Heart left ventricle (tissue), 16 donors: Measurements from ENCODE around the gene FOS. TPM values are rescaled to one million over a fixed set of nuclear protein-coding genes. Genes with fewer than 3 reads are reported as not detected.

Experiments
- ATAC-seq, 4 donors: fragments of 200-7000 bp; cut with Tn5 transposase; one replicate each; pipeline ENCODE4 v1.9.1; 2020 to 2022; ENCODE audit warnings: moderate library complexity in 4 of 4, mild to moderate bottlenecking in 3 of 4, moderate number of reproducible peaks in 1 of 4
- DNase-seq, 5 donors: peaks; one replicate each; pipeline ENCODE4 v3.0.0-alpha.2; 2020
- H3K27ac ChIP-seq, 12 donors: fragments of 200-600 bp; sonication (generic) in 4 of 12; one replicate each; pipeline versions ENCODE4 v1.5.0 to v1.8.0; 2016 to 2022; ENCODE audit warnings: mild to moderate bottlenecking in 2 of 12
- H3K27me3 ChIP-seq, 9 donors: fragments of 200-600 bp; sonication (generic) in 2 of 9; one replicate each; pipeline versions ENCODE4 v1.5.1 to v1.8.0; 2016 to 2022; ENCODE audit warnings: mild to moderate bottlenecking in 3 of 9
- H3K36me3 ChIP-seq, 9 donors: fragments of 200-600 bp; sonication (generic) in 2 of 9; one replicate each; pipeline versions ENCODE4 v1.5.0 to v1.8.0; 2018 to 2022; ENCODE audit warnings: mild to moderate bottlenecking in 2 of 9
- H3K4me1 ChIP-seq, 12 donors: fragments of 200-600 bp; sonication (generic) in 4 of 12; one replicate each; pipeline versions ENCODE4 v1.5.0 to v1.8.0; 2016 to 2022; ENCODE audit warnings: mild to moderate bottlenecking in 3 of 12
- H3K4me3 ChIP-seq, 12 donors: fragments of 200-600 bp; sonication (generic) in 4 of 12; one replicate each; pipeline versions ENCODE4 v1.5.0 to v1.8.0; 2017 to 2022; ENCODE audit warnings: mild to moderate bottlenecking in 9 of 12, moderate library complexity in 4 of 12
- H3K9me3 ChIP-seq, 12 donors: fragments of 200-600 bp; sonication (generic) in 4 of 12; one replicate each; pipeline versions ENCODE4 v1.5.0 to v1.8.0; 2016 to 2022; ENCODE audit warnings: mild to moderate bottlenecking in 1 of 12
- CTCF ChIP-seq, 12 donors: fragments of 200-600 bp; sonication (generic) in 4 of 12; IDR thresholded peaks; one replicate each; pipeline versions ENCODE4 v1.5.0 to v1.8.0; 2018 to 2022; ENCODE audit warnings: antibody characterized with exemption in 12 of 12, mild to moderate bottlenecking in 5 of 12
- POLR2A ChIP-seq, 2 donors: fragments of 450-650 bp; IDR thresholded peaks; one replicate each; pipeline ENCODE4 v1.6.1; 2017; ENCODE audit warnings: antibody characterized with exemption in 2 of 2, mild to moderate bottlenecking in 2 of 2, moderate library complexity in 2 of 2
- WGBS, 4 donors: extraction: QIAGEN DNeasy Blood & Tissue Kit in 2 of 4; methylation state at CpG; one replicate each; pipeline versions ENCODE4 v1.1.5 to v1.1.7; 2013 to 2018; 5-methylcytosine and 5-hydroxymethylcytosine counted together
- intact Hi-C, 10 donors: fragments of 100-400 bp; cut with DNase I; formaldehyde crosslinking; loops; one replicate each; pipeline versions ENCODE4 v1.11.1 to v1.14.2; 2022
- polyA plus RNA-seq, 2 donors: library from polyadenylated mRNA; stranded (reverse); fragments of 200-250 nt; gene quantifications; one replicate each; pipeline ENCODE4 v1.2.3, GENCODE V29; 2013
- total RNA-seq, 9 donors: library from RNA; depleted of rRNA in 2 of 9; stranded (reverse); fragments of >200 nt in 2 of 9; fragmentation: NEBNext Ultra II Directional in 3 of 9; extraction: Animal tissue kit (Norgen Biotek cat#: 25700) in 3 of 9; gene quantifications; one replicate each; pipeline versions ENCODE4 v1.1.0 to v1.2.4, GENCODE V29; 2016 to 2023
- donor health status: ischemic (EF 13 %, LVEDD 7.1; RV severe dilation, severe dysfunction).
- donor health status: healthy with polysubstance abuse.
- donor health status: DM: no; HTN: yes; CAD: no.
- donor health status: DM: no; HTN: no; CAD: no.
- donor health status: ischemic (EF 25% LVEDD 6.9; RV normal size, moderate dysfunction).
- donor health status: ischemic (EF 25% LVEDD 5.7; RV mildly dilated, moderate dysfunction).
- donor health status: healthy.
- donor health status: DM: yes; HTN: yes; CAD: no.
- donor health status: ischemic (EF 35%, LVEDD 5.7; RV mildly dilated, moderate dysfunction).
- donor health status: nonischemic (EF 11% LVEDD 7.7; RV severe dilation, severe dysfunction).
- donor health status: DM: yes; HTN: yes; CAD: no.
- donor health status: PGD.
- donor health status: ischemic (EF 29% LVEDD 5.4; RV normal size, mild dysfunction).
- donor health status: nonischemic (EF 23%, LVEDD 6.1; RV moderate dilation, normal function).

Gene FOS
- total and polyA plus RNA-seq, 11 donors = 6.5 to 549 (median 28.6) TPM

- no peak for ATAC-seq
- TF ChIP-seq CTCF (IDR thresholded peaks at IDR 0.05) (no peak), POLR2A (IDR thresholded peaks at IDR 0.05) (no peak)
- WGBS, 4 donors = 47 to 89% (median 79%) methylated on average over 2 of the region's 2 CpGs
- no peaks in the 10 kb centered on the region for H3K27me3 ChIP-seq
- no peak overlapping the region for H3K4me3 ChIP-seq
- intact Hi-C loops = loop anchor here in 3 of 10 donors (5.0 kb wide), 2 partner anchors 98 to 128 kb away; partner anchors contain the start of gene TMED10 (in 3 of the 3)
- peak overlapping the region in 10 of 12 donors; percentile 91 to 100 (median 99) for H3K27ac ChIP-seq
- H3K36me3 ChIP-seq = peaks cover 0 to 11% (median 4%) of the 10 kb centered on the region in 9 donors
- peaks cover 6 to 66% (median 33%) of the 10 kb centered on the region in 12 donors for H3K4me1 ChIP-seq
- DNase-seq = no peak
- no peaks in the 10 kb centered on the region for H3K9me3 ChIP-seq
Observed at GRCh38 chr14:75275598-75275997, 3.0 kb upstream of the FOS start.

GRCh38 chr14:75277008-75277814 is 1.4 kb upstream of the FOS start:
- H3K27ac ChIP-seq = peak overlapping the region; percentile 91 to 100 (median 99)
- intact Hi-C loops = loop anchor here in 8 of 10 donors (1.0 to 5.0 kb wide), 5 partner anchors 17 to 130 kb away; partner anchors contain the start of gene TMED10 (in 3 of the 8)
- WGBS, 4 donors = 0 to 1% (median 0%) methylated on average over 24 to 81 of the region's 81 CpGs
- DNase-seq = peak; percentile 93 to 95 (median 95)
- H3K4me3 ChIP-seq = peak overlapping the region; percentile 51 to 98 (median 88)
- ATAC-seq = peak; percentile 68 to 83 (median 74)
- H3K36me3 ChIP-seq = peaks cover 0 to 27% (median 18%) of the 10 kb centered on the region in 9 donors
- no peaks in the 10 kb centered on the region for H3K27me3 ChIP-seq
- H3K4me1 ChIP-seq = peaks cover 6 to 80% (median 38%) of the 10 kb centered on the region in 12 donors
- peak; percentile 85 to 93 for TF ChIP-seq POLR2A (IDR thresholded peaks at IDR 0.05)
- TF ChIP-seq CTCF (IDR thresholded peaks at IDR 0.05) = peak in 3 of 12 donors; percentile 4 to 23 (median 9)
- H3K9me3 ChIP-seq = no peaks in the 10 kb centered on the region

GRCh38 chr14:75277815-75278421 is 710 bp upstream of the FOS start:
- H3K4me1 ChIP-seq = peaks cover 6 to 76% (median 38%) of the 10 kb centered on the region in 12 donors
- 0 to 1% (median 0%) methylated on average over 26 to 27 of the region's 27 CpGs for WGBS, 4 donors
- no peak for DNase-seq

More at GRCh38 chr14:75277815-75278421, 710 bp upstream of the FOS start:
- TF ChIP-seq CTCF (IDR thresholded peaks at IDR 0.05) (no peak), POLR2A (IDR thresholded peaks at IDR 0.05) (no peak)
- Histone ChIP-seq H3K27me3 (no peaks in the 10 kb centered on the region), H3K27ac (peak overlapping the region; percentile 91 to 100 (median 99)), H3K36me3 (peaks cover 0 to 29% (median 18%) of the 10 kb centered on the region in 9 donors), H3K4me3 (peak overlapping the region; percentile 51 to 98 (median 88)), H3K9me3 (no peaks in the 10 kb centered on the region)
- ATAC-seq = no peak
- intact Hi-C loops = loop anchor here in 8 of 10 donors (1.0 to 5.0 kb wide), 6 partner anchors 16 to 131 kb away; partner anchors contain the start of gene TMED10 (in 3 of the 8)
